Astrocyte of the spinal cord (primary cell): ENCODE data around the gene FXYD6.

Experiments
- DNase-seq: peaks from one replicate; pipeline ENCODE4 v3.0.0; 2011; ENCODE audit warnings: low read depth, low spot score
- H3K4me3 ChIP-seq: 2 replicates; pipeline ENCODE4 v1.5.1; 2011; ENCODE audit warnings: low read depth, mild to moderate bottlenecking, low read length, moderate library complexity
- CTCF ChIP-seq: IDR thresholded peaks from 2 replicates; pipeline ENCODE4 v1.5.1; 2012; ENCODE audit warnings: low read depth, mild to moderate bottlenecking, low read length, inconsistent platforms
- in situ Hi-C: cut with HindIII; loops from 2 replicates; pipeline ENCODE4 v1.10.0; 2017; ENCODE audit warnings: low sequenced_read_pairs

The FXYD6 gene

DNA sequence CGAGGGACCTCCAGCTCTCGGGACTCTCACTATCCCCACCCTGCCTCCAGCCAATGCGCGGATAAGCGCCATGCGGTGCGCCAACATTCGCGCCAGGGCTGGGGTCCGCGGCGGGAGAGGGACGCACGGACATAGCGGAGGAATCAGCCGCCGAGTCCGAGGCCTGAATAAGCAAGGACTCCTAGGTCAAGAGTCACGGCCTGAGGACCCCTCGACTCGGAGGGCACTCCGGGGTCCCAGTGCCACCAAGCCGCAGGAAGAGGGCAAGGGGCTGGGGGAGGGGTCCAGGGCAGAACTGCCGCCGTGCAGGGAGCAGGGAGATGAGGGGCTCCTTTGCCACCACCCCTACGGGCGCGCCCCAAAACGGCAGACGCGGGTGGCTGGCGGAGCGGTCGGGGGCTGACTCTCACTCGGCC is 80.0 kb downstream of the FXYD6 start:
- no peak for TF ChIP-seq CTCF
- in situ Hi-C loops: no loop called here
- no peak overlapping the region for H3K4me3 ChIP-seq
- DNase-seq: no peak

- DNase-seq: no peak
- in situ Hi-C loops: no loop called here
- TF ChIP-seq CTCF: no peak
- no peak overlapping the region for H3K4me3 ChIP-seq
These were observed 80.6 kb downstream of the FXYD6 start for GRCh38 chr11:117795638-117796455.

DNA sequence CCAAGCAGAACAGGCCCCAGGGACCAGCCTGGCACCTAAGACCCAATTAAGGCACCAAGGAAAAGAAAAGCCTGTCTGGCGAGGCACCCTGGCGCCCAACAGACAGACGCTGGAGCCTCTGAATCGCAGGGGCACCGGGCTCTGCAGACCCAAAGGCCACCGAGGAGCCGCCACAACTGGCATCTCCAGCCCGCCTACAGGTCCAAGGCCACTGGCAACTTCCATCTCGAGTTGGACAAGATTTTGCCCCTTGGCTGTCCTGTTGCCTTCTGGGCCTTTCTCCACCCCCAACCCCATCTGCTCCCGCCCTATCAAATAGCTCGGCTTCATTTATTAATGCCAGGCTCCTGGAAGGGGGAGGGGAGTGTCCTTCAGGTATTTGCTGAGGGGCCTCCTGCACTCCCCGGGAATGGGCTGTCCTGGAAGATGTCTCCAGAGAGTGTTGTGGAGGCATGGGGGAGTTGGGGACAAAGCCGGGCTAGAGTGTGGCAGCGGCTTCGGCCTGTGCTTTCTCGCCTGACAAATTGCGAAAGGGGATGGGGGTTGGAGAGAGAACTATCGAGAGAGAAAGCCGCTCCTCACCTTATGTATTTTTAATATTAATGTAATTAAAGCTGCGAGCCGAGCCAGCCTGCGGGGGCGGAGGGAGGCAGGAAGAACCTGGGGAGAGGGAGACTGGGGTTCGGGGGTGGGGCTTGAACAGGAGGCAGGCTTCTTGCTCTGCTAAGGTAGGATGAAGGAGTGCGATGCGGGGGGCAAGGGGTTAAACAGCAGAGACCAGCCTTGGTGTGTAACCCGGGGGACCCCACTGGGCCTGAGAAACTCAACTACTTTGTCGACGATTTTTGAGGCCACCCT is 81.5 kb downstream of the FXYD6 start:
- no peak overlapping the region for H3K4me3 ChIP-seq
- no peak for DNase-seq
- no peak for TF ChIP-seq CTCF
- in situ Hi-C loops: no loop called here

DNA sequence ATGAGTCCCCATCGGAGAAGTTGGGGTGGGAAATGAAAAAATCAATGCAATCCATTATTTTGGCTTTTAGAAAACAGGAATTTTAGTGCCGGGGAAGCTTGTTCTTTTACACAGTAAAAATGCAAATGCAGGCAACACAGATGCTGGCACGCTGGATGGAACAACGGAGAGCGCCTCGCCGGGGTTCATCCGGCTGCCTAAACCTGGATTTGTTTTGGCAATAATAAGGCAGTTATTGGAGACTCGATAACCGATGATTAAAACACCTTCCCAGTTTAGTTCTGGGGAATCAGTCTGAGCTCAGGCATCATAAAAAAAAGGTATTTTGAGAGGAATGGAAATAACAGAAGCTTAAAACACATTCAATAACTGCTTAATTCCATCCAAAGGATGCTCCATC is 82.3 kb downstream of the FXYD6 start:
- in situ Hi-C loops: no loop called here
- H3K4me3 ChIP-seq: no peak overlapping the region
- DNase-seq: no peak
- TF ChIP-seq CTCF: no peak

- TF ChIP-seq CTCF: no peak
- in situ Hi-C loops: no loop called here
- no peak for DNase-seq
- H3K4me3 ChIP-seq: no peak overlapping the region
These were observed 82.9 kb downstream of the FXYD6 start for GRCh38 chr11:117793583-117793982.

GRCh38 chr11:117792992-117793391 is 83.5 kb downstream of the FXYD6 start:
- DNase-seq: no peak
- in situ Hi-C loops: no loop called here
- TF ChIP-seq CTCF: no peak
- H3K4me3 ChIP-seq: no peak overlapping the region
